Ishikawa (cell line): Measurements from ENCODE around the gene AFG3L2.

Experiments used
- CEBPB ChIP-seq: IDR thresholded peaks from 2 replicates; pipeline ENCODE4 v1.6.1; 2012
- CREB1 ChIP-seq: IDR thresholded peaks from 2 replicates; pipeline ENCODE4 v1.6.1; 2012; ENCODE audit warnings: low read depth
- EGR1 ChIP-seq: IDR thresholded peaks from 2 replicates; pipeline ENCODE4 v1.6.1; 2012
- EP300 ChIP-seq: IDR thresholded peaks from 2 replicates; pipeline ENCODE4 v1.6.1; 2012; ENCODE audit warnings: borderline replicate concordance
- FOXM1 ChIP-seq: IDR thresholded peaks from 2 replicates; pipeline ENCODE4 v1.6.1; 2012; ENCODE audit warnings: low read depth, borderline replicate concordance
- MAX ChIP-seq: IDR thresholded peaks from 2 replicates; pipeline ENCODE4 v1.6.1; 2012
- NFIC ChIP-seq: IDR thresholded peaks from 2 replicates; pipeline ENCODE4 v1.6.1; 2012
- RAD21 ChIP-seq: IDR thresholded peaks from 2 replicates; pipeline ENCODE4 v1.6.1; 2012; ENCODE audit warnings: low read depth
- REST ChIP-seq: IDR thresholded peaks from 2 replicates; pipeline ENCODE4 v1.6.1; 2012; ENCODE audit warnings: low read depth, mild to moderate bottlenecking
- TAF1 ChIP-seq: IDR thresholded peaks from 2 replicates; pipeline ENCODE4 v1.6.1; 2012; ENCODE audit warnings: low read depth, mild to moderate bottlenecking
- TEAD4 ChIP-seq: IDR thresholded peaks from 2 replicates; pipeline ENCODE4 v1.6.1; 2012
- USF1 ChIP-seq: IDR thresholded peaks from 2 replicates; pipeline ENCODE4 v1.6.1; 2012
- YY1 ChIP-seq: IDR thresholded peaks from 2 replicates; pipeline ENCODE4 v1.6.1; 2012; ENCODE audit warnings: low read depth
- ZBTB7A ChIP-seq: IDR thresholded peaks from 2 replicates; pipeline ENCODE4 v1.6.1; 2012; ENCODE audit warnings: low read depth

GRCh38 chr18:12346240-12346565 is 30.8 kb downstream of the AFG3L2 start:
- TF ChIP-seq ZBTB7A: no peak
- TF ChIP-seq TAF1: no peak
- no peak for TF ChIP-seq EP300
- TF ChIP-seq RAD21: no peak
- TF ChIP-seq MAX: no peak
- no peak for TF ChIP-seq REST
- TF ChIP-seq USF1: no peak
- no peak for TF ChIP-seq FOXM1
- TF ChIP-seq CREB1: no peak
- no peak for TF ChIP-seq NFIC
- TF ChIP-seq YY1: no peak
- TF ChIP-seq CEBPB: no peak
- no peak for TF ChIP-seq TEAD4
- TF ChIP-seq EGR1: no peak
